Measurements from ENCODE around the gene MIDN. TPM values are rescaled to one million over a fixed set of nuclear protein-coding genes. Genes with fewer than 3 reads are reported as not detected.
"Not testable (repeated sequence)": the region's sequence is repeated elsewhere in the genome, so short reads cannot be mapped to it uniquely, and the experiment has no call there.

Gene MIDN
- total and polyA plus RNA-seq, 7 experiments from 2014 or later = 1.4 to 310 (median 26.6) TPM

DNA sequence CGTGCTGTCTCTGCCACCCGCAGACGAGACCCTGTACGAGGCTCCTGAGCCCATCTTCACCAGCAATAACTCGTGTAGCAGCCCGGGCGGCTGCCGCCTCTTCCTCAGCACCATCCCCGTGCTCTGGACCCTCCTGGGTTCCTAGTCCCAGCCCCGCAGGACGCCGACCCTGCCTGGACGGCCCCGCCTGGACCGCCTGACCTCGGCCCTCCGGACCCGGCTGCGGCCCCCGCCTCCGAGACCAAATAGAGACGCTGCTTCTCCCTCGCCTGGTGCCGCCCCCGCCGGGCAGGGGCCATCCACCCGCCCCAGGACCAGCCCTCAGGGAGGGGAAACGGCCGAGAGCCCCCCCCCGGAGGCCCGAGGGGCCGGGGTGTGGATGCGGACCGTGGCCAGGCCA is 51.4 kb downstream of the MIDN start:
- Histone ChIP-seq H3K4me1 (ENCODE audit: control insufficient read depth in 2 of 2, insufficient read depth in 2 of 2, low read length in 2 of 2) (no peaks in the 10 kb centered on the region), H3K9me3 (ENCODE audit: control insufficient read depth in 2 of 3, low read length in 3 of 3) (no peaks in the 10 kb centered on the region), H3K4me3 (ENCODE audit: low read length) (no peak overlapping the region), H3K36me3 (ENCODE audit: control insufficient read depth in 2 of 3, insufficient read depth in 3 of 3, low read length in 3 of 3) (no peaks in the 10 kb centered on the region), H3K27ac (ENCODE audit: low read depth, low read length) (no peak overlapping the region), H3K27me3 (ENCODE audit: control insufficient read depth in 2 of 2, insufficient read depth in 2 of 2, low read length in 2 of 2) (no peaks in the 10 kb centered on the region)
- intact Hi-C loops (cut with micrococcal nuclease) = no loop called here
- CTCF ChIA-PET = no interaction called here
- DNase-seq (no peak), ATAC-seq (no peak)
- Mint-ChIP-seq H3K4me3 (no peak overlapping the region), H3K27ac (no peak overlapping the region), H3K4me1 (peaks cover 0 to 2% (median 1%) of the 10 kb centered on the region in 7 donors), H3K9me3 (peaks cover 0 to 2% (median 0%) of the 10 kb centered on the region in 11 donors), H3K27me3 (peaks cover 0 to under 1% (median 0%) of the 10 kb centered on the region in 5 donors), H3K36me3 (no peaks in the 10 kb centered on the region)
- POLR2A ChIA-PET = no interaction called here

DNA sequence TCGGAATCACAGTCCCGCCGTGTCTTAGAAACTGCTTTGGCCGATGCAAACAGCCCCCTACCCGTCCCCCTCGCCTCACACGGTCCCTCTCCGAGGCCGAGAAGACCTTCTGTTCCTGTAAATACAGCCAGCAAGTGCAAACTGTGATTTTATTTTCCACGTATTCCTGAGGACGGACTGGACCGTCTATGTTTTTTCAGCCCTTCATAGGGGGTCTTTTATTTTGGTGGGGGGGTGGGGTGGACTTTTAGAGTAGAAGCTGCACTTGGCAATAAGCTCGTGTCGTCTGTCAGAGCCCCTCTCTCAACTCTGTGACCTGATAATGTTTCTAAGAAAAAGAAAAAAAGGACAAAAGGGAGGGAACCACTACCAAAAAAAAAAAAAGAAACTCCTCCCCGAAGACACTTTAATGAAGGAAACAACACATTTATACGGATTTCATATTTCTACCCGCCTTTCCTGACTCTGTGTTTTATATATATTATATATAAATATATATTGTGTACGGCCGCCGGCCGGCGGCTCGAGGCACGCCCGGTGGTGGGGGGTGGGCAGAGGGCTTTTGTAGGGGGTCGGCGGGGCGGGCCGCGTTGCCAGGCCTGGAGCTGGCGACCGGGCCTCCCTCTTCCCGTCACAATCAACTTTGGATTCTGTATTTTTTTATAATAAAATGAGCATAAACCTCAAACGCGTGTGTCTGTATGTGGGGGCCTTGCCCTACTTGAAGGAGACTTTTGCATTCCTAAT is 52.5 kb downstream of the MIDN start:
- no peak overlapping the region for H3K4me3 Mint-ChIP-seq
- H3K9me3 ChIP-seq (ENCODE audit: control insufficient read depth in 2 of 3, low read length in 3 of 3) = no peaks in the 10 kb centered on the region
- ATAC-seq = no peak
- no peak overlapping the region for H3K27ac Mint-ChIP-seq
- no peak overlapping the region for H3K27ac ChIP-seq (ENCODE audit: low read depth, low read length)
- H3K27me3 ChIP-seq (ENCODE audit: control insufficient read depth in 2 of 2, insufficient read depth in 2 of 2, low read length in 2 of 2) = no peaks in the 10 kb centered on the region
- peaks cover 0 to 2% (median 0%) of the 10 kb centered on the region in 11 donors for H3K9me3 Mint-ChIP-seq
- H3K4me1 ChIP-seq (ENCODE audit: control insufficient read depth in 2 of 2, insufficient read depth in 2 of 2, low read length in 2 of 2) = no peaks in the 10 kb centered on the region
- no peaks in the 10 kb centered on the region for H3K4me1 Mint-ChIP-seq
- DNase-seq = no peak
- no peaks in the 10 kb centered on the region for H3K36me3 Mint-ChIP-seq
- intact Hi-C loops (cut with micrococcal nuclease) = no loop called here
- no peaks in the 10 kb centered on the region for H3K36me3 ChIP-seq (ENCODE audit: control insufficient read depth in 2 of 3, insufficient read depth in 3 of 3, low read length in 3 of 3)
- CTCF ChIA-PET = no interaction called here
- POLR2A ChIA-PET = no interaction called here
- H3K4me3 ChIP-seq (ENCODE audit: low read length) = no peak overlapping the region
- H3K27me3 Mint-ChIP-seq = no peaks in the 10 kb centered on the region

DNA sequence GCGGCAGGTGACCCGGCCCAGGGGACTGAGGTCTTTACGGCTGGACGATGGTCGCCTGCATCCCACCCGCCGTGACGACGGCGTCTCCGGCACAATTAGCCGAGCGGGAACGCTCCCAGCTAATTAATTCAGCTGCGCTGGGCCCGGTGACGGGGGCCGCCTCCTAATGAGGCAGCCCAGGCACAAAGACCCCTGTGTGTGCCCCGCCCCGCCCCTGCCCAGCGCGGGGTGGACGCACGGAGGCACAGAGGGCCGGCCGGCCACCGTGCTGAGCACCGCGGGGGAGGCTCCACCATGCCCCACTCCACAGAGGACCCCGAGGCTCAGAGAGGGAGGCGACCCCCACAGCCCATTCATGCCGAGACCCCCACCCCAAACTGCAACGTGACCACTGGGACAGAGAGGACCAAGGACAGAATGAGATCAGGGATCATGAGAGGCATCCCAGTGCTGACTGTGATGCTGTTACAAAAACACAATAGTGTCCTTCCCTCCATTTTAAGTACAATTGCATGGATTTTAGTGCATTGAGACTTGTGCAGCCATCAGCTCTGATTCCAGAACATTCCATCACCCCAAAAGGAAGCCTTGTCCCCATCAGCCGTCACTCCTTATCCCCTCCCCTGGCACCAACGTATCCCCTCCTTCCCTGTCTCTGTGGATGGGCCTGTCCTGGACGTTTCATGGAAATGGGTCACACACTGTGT is 54.3 kb downstream of the MIDN start:
- no peaks in the 10 kb centered on the region for H3K27me3 Mint-ChIP-seq
- ChIA-PET CTCF (no interaction called here), POLR2A (no interaction called here)
- Histone ChIP-seq H3K4me1 (ENCODE audit: control insufficient read depth in 2 of 2, insufficient read depth in 2 of 2, low read length in 2 of 2) (no peaks in the 10 kb centered on the region), H3K9me3 (ENCODE audit: control insufficient read depth in 2 of 3, low read length in 3 of 3) (no peaks in the 10 kb centered on the region), H3K36me3 (ENCODE audit: control insufficient read depth in 2 of 3, insufficient read depth in 3 of 3, low read length in 3 of 3) (no peaks in the 10 kb centered on the region), H3K4me3 (ENCODE audit: low read length) (no peak overlapping the region), H3K27ac (ENCODE audit: low read depth, low read length) (no peak overlapping the region), H3K27me3 (ENCODE audit: control insufficient read depth in 2 of 2, insufficient read depth in 2 of 2, low read length in 2 of 2) (no peaks in the 10 kb centered on the region)
- H3K4me1 Mint-ChIP-seq = peaks cover 0 to 2% (median 0%) of the 10 kb centered on the region in 7 donors
- DNase-seq (no peak), ATAC-seq (no peak)
- H3K36me3 Mint-ChIP-seq = no peaks in the 10 kb centered on the region
- H3K9me3 Mint-ChIP-seq = peaks cover 0 to 2% (median 0%) of the 10 kb centered on the region in 11 donors
- H3K27ac Mint-ChIP-seq = no peak overlapping the region
- no peak overlapping the region for H3K4me3 Mint-ChIP-seq
- intact Hi-C loops (cut with micrococcal nuclease) = no loop called here

GRCh38 chr19:1304197-1304924 is 56.0 kb downstream of the MIDN start:
- H3K27ac Mint-ChIP-seq = no peak overlapping the region
- ATAC-seq (no peak), DNase-seq (no peak)
- ChIA-PET CTCF (no interaction called here), POLR2A (no interaction called here)
- no peaks in the 10 kb centered on the region for H3K4me1 ChIP-seq (ENCODE audit: control insufficient read depth in 2 of 2, insufficient read depth in 2 of 2, low read length in 2 of 2)
- H3K36me3 Mint-ChIP-seq = no peaks in the 10 kb centered on the region
- no peak overlapping the region for H3K4me3 Mint-ChIP-seq
- no peak overlapping the region for H3K4me3 ChIP-seq (ENCODE audit: low read length)
- H3K27ac ChIP-seq (ENCODE audit: low read depth, low read length) = no peak overlapping the region
- H3K4me1 Mint-ChIP-seq = peaks cover 0 to 2% (median 0%) of the 10 kb centered on the region in 7 donors
- intact Hi-C loops (cut with micrococcal nuclease) = no loop called here
- H3K27me3 Mint-ChIP-seq = no peaks in the 10 kb centered on the region
- no peaks in the 10 kb centered on the region for H3K36me3 ChIP-seq (ENCODE audit: control insufficient read depth in 2 of 3, insufficient read depth in 3 of 3, low read length in 3 of 3)
- H3K9me3 Mint-ChIP-seq = no peaks in the 10 kb centered on the region
- no peaks in the 10 kb centered on the region for H3K27me3 ChIP-seq (ENCODE audit: control insufficient read depth in 2 of 2, insufficient read depth in 2 of 2, low read length in 2 of 2)
- no peaks in the 10 kb centered on the region for H3K9me3 ChIP-seq (ENCODE audit: control insufficient read depth in 2 of 3, low read length in 3 of 3)

- DNase-seq = not testable (repeated sequence)
Observed at GRCh38 chr19:1305354-1305753, 57.0 kb downstream of the MIDN start.

DNA sequence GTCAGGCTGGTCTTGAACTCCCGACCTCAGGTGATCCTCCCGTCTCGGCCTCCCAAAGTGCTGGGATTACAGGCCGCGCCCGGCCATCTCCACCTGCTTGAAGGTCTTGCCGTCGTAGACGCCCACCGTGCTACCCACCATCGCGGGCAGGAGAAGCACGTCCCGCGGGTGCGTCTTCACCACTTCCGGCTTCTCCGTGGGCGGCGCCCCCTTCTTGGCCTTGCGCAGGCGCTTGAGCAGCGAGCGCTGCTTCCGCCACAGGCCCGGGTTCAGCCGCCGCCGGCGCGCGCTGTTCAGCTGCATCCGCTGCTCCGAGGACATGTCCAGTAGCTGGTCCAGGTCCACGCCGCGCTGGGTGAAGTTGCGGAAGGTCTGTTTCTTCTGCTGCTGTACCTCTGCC is 58.9 kb downstream of the MIDN start:
- CTCF ChIA-PET = no interaction called here
- no peaks in the 10 kb centered on the region for H3K36me3 Mint-ChIP-seq
- no peaks in the 10 kb centered on the region for H3K27me3 ChIP-seq (ENCODE audit: control insufficient read depth in 2 of 2, insufficient read depth in 2 of 2, low read length in 2 of 2)
- no peaks in the 10 kb centered on the region for H3K9me3 ChIP-seq (ENCODE audit: control insufficient read depth in 2 of 3, low read length in 3 of 3)
- no peak for ATAC-seq
- H3K36me3 ChIP-seq (ENCODE audit: control insufficient read depth in 2 of 3, insufficient read depth in 3 of 3, low read length in 3 of 3) = no peaks in the 10 kb centered on the region
- peak overlapping the region in 2 of 10 donors; percentile 29 to 53 for H3K4me3 Mint-ChIP-seq
- no peak for DNase-seq
- no peaks in the 10 kb centered on the region for H3K9me3 Mint-ChIP-seq
- intact Hi-C loops (cut with micrococcal nuclease) = no loop called here
- no peak overlapping the region for H3K27ac ChIP-seq (ENCODE audit: low read depth, low read length)
- no peaks in the 10 kb centered on the region for H3K27me3 Mint-ChIP-seq
- POLR2A ChIA-PET = no interaction called here
- peaks cover 0 to 2% (median 0%) of the 10 kb centered on the region in 7 donors for H3K4me1 Mint-ChIP-seq
- no peak overlapping the region for H3K27ac Mint-ChIP-seq
- no peak overlapping the region for H3K4me3 ChIP-seq (ENCODE audit: low read length)
- no peaks in the 10 kb centered on the region for H3K4me1 ChIP-seq (ENCODE audit: control insufficient read depth in 2 of 2, insufficient read depth in 2 of 2, low read length in 2 of 2)

More at GRCh38 chr19:1305354-1305753, 57.0 kb downstream of the MIDN start:
- H3K36me3 ChIP-seq (ENCODE audit: control insufficient read depth in 2 of 3, insufficient read depth in 3 of 3, low read length in 3 of 3); POLR2A ChIA-PET; H3K36me3 Mint-ChIP-seq; H3K4me1 Mint-ChIP-seq; H3K4me3 Mint-ChIP-seq; intact Hi-C loops (cut with micrococcal nuclease); H3K27ac Mint-ChIP-seq; H3K4me3 ChIP-seq (ENCODE audit: low read length); H3K9me3 Mint-ChIP-seq; H3K9me3 ChIP-seq (ENCODE audit: control insufficient read depth in 2 of 3, low read length in 3 of 3); ATAC-seq; H3K27ac ChIP-seq (ENCODE audit: low read depth, low read length); H3K27me3 Mint-ChIP-seq; CTCF ChIA-PET; H3K27me3 ChIP-seq (ENCODE audit: control insufficient read depth in 2 of 2, insufficient read depth in 2 of 2, low read length in 2 of 2); H3K4me1 ChIP-seq (ENCODE audit: control insufficient read depth in 2 of 2, insufficient read depth in 2 of 2, low read length in 2 of 2): not testable (repeated sequence)
